Right lobe of liver (tissue), 4 donors: ENCODE data around the gene DISP3.

Source experiments
- CTCF ChIP-seq, 4 donors: fragments of 200-600 bp in 3 of 4; fragments of 450-650 bp in 1 of 4; IDR thresholded peaks; one replicate each; pipeline versions ENCODE4 v1.5.1 to v1.8.0; 2016 to 2022; ENCODE audit warnings: antibody characterized with exemption in 4 of 4, mild to moderate bottlenecking in 2 of 4
- POLR2A ChIP-seq: fragments of 450-650 bp; IDR thresholded peaks from one replicate; pipeline ENCODE4 v1.6.1; 2017; ENCODE audit warnings: antibody characterized with exemption, mild to moderate bottlenecking
- donor health status: DM: no; HTN: no; CAD: no.
- donor health status: DM: no; HTN: no; CAD: no.
- donor health status: DM: no; HTN: yes; CAD: no.

DNA sequence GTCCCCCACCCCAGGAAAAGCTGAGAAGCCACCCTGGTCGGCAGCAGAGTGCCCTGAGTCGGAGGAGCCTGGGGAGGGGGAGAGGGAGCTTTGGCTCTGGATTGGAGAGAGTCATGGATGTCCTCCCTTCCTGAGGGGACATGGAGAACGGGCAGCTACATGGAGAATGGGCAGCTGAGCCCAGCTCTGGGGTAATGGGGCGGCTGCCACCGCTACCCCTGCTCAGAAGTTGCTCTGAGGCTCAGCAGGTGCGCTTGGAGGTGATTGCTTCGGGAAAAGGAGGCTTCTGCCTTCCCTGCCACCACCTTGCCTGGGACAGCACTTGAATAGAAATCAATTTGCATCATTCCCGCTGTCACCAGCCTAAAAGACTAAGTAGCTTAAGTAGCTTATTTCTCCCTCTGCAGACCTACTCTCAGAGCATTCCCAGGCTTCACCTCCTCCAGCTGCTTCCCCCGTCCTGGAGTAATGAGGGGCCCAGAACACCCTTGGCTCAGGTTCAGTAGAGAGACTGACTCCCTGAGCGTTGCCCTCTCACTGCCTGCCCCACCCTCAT is 8.3 kb downstream of the DISP3 start:
- TF ChIP-seq CTCF (IDR thresholded peaks at IDR 0.05) (no peak), POLR2A (no peak)
